HG03135 (cell line): ENCODE measurements around the gene PHLDA2.

Source experiments
- ATAC-seq: cut with Tn5 transposase; IDR thresholded peaks from one replicate; pipeline ENCODE4 v1.9.1; 2021; ENCODE audit warnings: mild to moderate bottlenecking, moderate library complexity; ENCODE audit not compliant: unreplicated experiment

The PHLDA2 gene

DNA sequence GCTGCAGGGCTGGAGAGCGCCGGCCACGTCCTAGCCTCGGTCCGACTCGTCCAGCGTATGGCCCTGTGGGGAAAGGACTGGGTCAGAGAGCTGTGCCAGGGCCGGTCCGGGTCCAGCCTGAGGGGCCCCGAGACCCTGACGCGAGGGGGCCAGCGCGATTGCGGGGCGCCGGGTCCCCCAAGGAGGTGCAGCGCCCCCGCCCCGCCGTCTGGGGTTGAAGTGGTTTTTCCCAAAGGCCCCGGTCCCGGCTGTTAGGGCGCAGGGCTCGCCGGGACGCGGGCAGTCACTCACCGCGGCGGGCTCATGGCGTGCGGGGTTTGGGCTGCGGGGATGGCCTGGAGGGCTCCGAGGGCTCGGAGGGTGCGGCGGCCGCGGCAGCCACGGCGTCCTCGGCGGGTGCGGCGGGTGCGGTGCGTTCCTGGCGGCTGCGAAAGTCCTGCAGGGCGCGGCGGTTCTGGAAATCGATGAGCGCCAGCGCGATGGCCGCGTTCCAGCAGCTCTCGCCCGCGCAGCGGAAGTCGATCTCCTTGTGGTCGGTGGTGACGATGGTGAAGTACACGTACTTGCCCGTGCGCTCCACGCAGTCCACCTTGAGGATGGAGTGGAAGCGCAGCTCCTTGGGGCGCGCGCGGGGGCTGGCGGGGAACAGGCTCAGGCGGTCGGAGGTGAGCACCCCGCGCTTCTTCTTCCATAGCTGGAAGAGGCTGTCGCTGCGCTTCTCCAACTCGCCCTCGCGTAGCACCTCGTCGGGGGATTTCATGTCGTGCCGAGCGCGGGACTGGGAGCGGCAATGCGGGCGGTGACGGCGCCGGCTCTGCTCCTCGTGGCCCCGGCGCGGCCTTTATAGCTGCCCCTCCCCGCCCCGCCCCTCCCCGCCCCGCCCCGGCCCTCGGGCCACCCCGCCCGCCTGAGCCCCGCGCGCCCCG, at the start of gene PHLDA2:
Gene PHLDA2, minus strand, starts transcription at position 816 of the 926 bp plus-strand sequence. Its CDS starts 56 bp downstream, at position 760.
- no peak for ATAC-seq

- ATAC-seq = no peak
Measured at GRCh38 chr11:2977113-2977512, 47.9 kb upstream of the PHLDA2 start.

GRCh38 chr11:2976294-2977063, 47.3 kb upstream of the PHLDA2 start:
- ATAC-seq = no peak

GRCh38 chr11:2975594-2975993, 46.4 kb upstream of the PHLDA2 start:
- no peak for ATAC-seq

- ATAC-seq = no peak
Measured at GRCh38 chr11:2974272-2974671, 45.1 kb upstream of the PHLDA2 start.

GRCh38 chr11:2968341-2968900, 39.2 kb upstream of the PHLDA2 start:
- no peak for ATAC-seq

- no peak for ATAC-seq
Measured at GRCh38 chr11:2964782-2965181, 35.6 kb upstream of the PHLDA2 start.

GRCh38 chr11:2963761-2964160, 34.5 kb upstream of the PHLDA2 start:
- ATAC-seq = no peak

- ATAC-seq = no peak
Measured at GRCh38 chr11:2963112-2963754, 34.0 kb upstream of the PHLDA2 start.

DNA sequence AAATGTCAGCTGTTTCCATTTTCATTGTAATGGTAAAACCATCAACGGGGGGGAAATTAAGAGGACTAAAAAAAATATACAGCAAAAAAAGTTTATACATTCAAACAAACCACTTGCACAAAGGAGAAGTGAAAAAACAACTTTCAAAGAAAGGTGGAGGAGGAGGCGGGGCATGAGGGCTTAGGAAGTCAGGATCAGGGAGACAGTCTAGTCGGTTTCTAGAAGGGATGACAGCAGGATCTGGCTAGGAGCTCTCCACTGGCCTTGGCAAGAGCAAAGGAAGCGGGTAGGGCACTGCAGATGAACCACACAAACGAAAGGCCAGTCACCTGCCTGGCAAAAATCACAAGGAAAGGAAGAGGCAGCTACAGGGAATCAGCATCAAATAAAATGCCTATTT, 31.9 kb upstream of the PHLDA2 start:
- ATAC-seq = no peak

GRCh38 chr11:2960139-2960538, 30.9 kb upstream of the PHLDA2 start:
- no peak for ATAC-seq

- no peak for ATAC-seq
Measured at GRCh38 chr11:2958251-2958650, 29.0 kb upstream of the PHLDA2 start.

DNA sequence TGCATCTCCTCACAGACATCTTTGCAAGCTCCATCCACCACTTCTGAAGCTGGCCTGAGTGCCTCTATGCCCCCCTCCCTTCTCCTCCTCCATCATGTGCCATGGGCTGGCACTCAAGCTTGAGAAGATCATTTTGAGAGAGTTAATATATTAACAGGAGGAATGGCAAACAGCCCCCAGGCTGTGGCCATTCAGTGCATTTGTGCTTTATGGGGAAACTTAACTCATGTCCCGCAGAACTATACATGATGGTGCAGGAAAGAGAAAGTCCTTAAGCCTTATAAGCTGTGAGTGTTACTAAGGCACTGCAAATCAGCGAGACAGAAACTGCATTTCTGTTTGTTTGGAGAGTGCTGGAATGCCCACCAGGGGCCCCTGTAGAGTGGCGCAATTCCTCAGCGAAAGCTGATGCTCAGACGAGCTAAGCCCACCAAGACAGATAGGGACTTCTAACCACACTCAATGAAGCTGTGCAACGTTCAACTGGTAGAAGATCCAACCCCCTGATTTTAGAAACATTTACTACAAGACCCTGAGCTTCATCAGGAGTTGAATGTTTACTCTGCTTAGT, 26.8 kb upstream of the PHLDA2 start:
- no peak for ATAC-seq

DNA sequence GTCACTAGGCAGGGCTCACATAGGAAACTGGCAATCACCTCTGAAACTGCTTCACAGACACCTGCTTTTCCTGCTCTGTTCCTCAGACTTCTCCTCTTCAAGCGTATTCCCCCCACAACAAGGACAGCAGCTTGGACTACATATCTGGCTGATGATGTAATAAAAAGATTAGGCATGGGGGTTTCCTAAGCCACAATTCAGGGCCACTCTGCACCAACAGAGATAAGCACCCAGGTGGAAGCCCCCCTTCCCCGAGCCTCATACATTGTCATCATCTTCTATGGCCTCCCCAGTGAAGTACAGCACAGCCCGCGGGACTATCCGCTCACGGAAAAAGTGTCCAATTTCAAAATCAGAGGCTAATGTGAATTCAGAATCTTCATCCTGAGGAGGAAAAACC, 25.0 kb upstream of the PHLDA2 start:
- no peak for ATAC-seq

DNA sequence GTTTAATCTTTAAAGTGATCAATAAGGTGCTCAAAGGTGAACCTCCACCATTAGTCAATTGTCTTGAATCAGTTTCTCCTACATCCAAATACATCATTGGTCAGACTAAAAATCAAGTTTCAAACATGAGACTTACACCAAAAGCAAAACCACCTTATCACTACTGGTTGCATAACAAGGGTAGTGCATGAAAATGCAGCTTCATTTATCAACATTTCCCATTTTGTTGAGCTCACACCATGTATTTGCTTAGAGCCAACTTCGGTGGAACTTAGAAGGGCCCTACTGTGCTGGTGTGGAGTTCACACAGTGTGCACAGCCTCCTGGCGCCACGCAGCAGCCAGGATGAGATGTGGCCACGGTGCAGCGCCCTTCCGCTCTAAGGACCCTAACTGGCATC, 23.1 kb upstream of the PHLDA2 start:
- ATAC-seq = no peak

DNA sequence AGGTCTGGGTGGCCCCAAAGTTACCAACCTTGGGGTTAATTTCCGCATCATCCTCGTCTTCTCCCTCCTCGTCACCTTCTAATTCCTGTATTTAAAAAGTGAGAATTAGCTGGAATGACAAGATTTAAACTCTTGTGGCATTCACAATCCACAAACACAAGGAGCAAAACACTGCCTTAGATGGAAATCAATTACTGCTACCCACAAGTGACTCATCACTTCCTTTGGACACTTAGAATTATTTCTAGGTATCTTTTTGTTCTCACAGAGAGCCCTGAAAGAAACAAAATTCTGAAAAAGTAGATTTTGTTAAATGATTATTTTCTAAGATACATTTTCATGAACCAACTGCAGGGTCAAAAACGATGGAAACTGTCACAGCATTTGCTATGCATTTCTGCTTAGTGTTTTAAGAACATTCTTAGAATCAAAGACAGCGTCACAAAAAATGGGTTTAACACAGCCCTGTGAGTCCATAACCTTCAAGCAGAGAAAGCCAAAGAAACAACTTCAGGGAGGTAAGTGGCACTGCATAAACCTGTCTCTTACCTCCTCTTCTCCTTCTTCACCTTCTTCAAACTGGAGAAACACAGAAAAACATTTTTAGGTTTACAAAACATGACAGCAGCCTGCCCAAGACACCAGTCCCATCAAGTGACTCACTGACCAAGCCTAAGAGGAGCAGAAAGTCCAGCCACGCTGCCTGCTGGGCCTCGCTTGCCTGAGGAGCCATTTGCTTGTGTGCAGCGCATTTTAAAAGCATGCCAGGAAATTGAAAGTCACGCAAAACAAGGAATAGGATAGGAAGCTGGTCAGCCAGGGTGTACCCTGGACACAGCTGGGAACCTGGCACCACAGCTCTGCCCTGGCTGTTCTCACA, 22.3 kb upstream of the PHLDA2 start:
- ATAC-seq = no peak

GRCh38 chr11:2950825-2951224, 21.6 kb upstream of the PHLDA2 start:
- ATAC-seq = no peak

GRCh38 chr11:2949920-2950319, 20.7 kb upstream of the PHLDA2 start:
- no peak for ATAC-seq

DNA sequence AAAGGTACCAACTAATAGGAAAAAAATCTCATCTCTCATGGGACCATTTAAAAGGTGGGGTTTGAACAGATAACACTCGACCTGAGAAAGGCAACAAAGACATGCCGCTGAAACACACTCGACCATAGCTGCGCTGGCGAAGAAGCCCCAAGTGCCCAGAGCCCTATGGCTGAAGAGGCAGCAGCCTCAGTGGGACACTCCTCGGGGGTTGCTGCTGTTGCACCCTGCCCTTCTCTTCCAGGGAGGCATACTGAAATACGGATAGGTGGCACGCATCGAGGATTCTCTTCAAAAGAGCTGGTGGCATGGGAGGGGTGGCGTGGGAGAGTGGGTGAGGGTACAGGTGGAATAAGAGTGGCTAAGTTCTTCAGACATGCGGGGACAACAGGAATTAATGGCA, 18.5 kb upstream of the PHLDA2 start:
- no peak for ATAC-seq

DNA sequence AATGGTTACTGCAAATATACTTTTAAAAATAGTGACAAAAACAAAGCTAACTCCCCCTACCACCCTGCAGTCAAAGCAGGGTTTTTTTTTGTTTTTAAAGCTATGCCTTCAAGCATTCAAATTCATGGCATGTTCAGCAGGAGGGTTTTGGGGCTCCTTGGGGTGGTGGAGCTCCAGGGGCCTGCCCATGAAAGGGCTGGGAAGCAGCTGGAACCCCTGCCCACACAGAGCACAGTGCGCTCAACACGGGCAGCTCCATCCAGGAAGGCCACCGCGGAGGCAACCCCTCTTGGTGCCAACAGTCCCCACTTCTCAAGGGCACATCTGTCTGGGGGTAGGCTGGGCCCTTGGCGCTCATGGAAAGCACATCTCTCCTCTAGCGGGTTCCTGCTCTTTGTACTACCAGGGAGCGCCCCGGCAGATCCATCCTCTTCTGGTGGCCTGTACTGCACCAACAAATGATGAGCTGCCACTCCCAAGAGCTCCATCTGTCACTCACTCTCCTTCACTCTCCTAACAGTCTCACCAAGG, 16.6 kb upstream of the PHLDA2 start:
- no peak for ATAC-seq
